GM18517 (cell line): Measurements from ENCODE around the gene HECTD3.
"Not testable (repeated sequence)": the region's sequence is repeated elsewhere in the genome, so short reads cannot be mapped to it uniquely, and the experiment has no call there.

Experiments
- ATAC-seq: cut with Tn5 transposase; IDR thresholded peaks from one replicate; pipeline ENCODE4 v1.9.1; 2021; ENCODE audit warnings: mild to moderate bottlenecking, moderate library complexity; ENCODE audit not compliant: unreplicated experiment

HECTD3 gene

DNA sequence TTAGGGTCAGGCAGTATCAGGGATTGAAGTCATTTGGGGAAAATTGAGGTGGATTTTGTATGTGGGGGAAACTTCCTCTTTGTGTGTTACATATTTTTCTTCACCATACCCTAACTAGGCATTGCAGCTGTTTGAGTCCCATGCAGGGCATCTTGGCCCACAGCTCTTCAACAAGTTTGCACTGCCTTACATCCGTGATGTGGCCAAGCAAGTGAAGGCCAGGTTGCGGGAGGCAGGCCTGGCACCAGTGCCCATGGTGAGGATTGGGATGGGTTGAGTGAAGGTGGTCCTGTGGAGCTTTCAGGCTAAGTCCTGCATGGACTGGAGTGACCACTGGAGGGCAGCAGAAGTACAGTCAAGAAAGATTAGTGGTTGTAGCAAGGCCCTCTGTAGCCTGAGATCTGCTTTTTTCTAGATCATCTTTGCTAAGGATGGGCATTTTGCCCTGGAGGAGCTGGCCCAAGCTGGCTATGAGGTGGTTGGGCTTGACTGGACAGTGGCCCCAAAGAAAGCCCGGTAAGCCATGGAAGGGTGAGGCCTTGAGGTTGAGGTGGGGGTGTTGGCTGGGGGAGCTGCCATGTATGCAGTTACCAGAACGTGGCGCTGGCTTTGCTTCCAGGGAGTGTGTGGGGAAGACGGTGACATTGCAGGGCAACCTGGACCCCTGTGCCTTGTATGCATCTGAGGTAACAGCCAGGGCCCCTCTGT lies 3.4 kb upstream of the HECTD3 start:
- ATAC-seq = no peak

DNA sequence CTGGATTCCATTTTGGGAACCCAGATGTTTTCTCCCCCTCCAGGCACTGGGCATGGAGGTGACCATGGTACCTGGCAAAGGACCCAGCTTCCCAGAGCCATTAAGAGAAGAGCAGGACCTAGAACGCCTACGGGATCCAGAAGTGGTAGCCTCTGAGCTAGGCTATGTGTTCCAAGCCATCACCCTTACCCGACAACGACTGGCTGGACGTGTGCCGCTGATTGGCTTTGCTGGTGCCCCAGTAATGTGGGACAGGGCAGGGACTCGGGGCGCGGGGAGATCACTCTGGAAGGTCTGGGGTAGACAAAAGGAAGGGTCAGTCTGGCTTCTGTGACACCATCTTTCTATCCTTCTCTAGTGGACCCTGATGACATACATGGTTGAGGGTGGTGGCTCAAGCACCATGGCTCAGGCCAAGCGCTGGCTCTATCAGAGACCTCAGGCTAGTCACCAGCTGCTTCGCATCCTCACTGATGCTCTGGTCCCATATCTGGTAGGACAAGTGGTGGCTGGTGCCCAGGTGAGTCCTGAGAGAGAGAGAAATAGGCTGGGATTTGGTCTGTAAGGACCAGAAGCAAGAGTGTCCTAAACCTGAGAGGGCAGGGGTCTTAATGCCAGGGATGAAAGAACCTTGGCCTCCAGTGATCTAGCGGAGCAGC lies 2.6 kb upstream of the HECTD3 start:
- ATAC-seq = no peak

DNA sequence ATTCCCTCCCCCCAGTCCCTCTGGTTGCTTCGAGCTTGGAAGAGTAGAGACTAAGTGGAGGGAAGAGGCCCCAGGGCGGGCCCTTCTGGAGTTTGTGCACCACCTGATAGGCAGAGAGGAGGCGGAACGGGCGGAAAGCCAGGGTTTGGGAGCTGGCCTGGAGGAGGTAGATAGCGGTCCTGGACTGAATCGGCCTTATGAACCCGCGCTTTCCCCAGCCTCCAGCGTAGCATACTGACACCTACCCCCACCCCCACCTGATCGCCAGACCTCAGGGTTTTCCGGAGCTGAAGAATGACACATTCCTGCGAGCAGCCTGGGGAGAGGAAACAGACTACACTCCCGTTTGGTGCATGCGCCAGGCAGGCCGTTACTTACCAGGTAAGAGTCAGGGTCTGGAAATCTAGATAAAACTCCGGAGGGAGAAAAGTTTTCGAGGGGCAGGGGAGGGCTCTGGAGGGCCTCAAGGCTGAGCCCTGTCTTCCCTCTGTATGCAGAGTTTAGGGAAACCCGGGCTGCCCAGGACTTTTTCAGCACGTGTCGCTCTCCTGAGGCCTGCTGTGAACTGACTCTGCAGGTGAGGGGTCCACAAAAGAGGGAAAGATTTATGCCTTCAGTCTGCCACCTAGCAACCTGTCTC lies 1.6 kb upstream of the HECTD3 start:
- ATAC-seq = no peak

DNA sequence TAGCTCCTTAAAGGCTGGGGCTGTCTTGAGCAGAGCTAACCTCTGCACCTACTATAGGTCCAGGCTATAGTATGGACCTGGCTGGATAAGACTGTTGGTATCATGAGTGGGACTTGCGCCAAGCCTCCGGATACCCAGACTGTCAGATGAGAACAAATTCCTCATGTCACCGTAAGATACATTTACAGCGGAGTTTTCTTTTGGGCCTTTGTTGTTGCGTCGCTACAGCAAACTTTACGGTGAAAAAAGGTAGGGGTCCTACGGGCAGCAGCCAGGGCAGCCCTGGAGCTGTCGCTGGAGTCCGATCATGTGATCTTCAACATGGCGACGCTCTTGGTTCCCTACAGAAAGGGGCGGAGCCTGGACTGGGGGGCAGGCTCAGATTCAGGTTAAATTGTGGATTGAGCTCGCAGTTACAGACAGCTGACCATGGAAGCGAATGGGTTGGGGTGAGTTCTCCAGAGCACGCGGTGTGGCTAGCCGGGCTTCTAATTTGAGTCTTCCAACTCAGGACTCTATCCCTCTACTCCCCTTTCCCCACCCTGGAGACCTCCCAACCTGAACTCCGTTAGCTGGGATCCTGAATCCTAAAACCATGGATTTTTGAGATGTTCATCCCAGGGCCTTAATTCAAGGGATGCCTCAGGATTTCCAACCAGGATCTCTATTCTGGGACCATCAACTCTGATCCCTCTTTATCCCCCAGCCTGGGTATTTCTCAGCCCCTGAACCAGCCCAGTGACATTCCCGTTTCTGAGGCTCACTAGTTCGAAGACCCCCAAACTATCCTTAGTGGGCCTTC lies 914 bp upstream of the HECTD3 start, which contains the start of gene UROD:
TSS of gene UROD (plus strand) at position 418 of the 802 bp plus-strand sequence. CDS start at position 430, 12 bp downstream.
- ATAC-seq = peak; percentile 58

DNA sequence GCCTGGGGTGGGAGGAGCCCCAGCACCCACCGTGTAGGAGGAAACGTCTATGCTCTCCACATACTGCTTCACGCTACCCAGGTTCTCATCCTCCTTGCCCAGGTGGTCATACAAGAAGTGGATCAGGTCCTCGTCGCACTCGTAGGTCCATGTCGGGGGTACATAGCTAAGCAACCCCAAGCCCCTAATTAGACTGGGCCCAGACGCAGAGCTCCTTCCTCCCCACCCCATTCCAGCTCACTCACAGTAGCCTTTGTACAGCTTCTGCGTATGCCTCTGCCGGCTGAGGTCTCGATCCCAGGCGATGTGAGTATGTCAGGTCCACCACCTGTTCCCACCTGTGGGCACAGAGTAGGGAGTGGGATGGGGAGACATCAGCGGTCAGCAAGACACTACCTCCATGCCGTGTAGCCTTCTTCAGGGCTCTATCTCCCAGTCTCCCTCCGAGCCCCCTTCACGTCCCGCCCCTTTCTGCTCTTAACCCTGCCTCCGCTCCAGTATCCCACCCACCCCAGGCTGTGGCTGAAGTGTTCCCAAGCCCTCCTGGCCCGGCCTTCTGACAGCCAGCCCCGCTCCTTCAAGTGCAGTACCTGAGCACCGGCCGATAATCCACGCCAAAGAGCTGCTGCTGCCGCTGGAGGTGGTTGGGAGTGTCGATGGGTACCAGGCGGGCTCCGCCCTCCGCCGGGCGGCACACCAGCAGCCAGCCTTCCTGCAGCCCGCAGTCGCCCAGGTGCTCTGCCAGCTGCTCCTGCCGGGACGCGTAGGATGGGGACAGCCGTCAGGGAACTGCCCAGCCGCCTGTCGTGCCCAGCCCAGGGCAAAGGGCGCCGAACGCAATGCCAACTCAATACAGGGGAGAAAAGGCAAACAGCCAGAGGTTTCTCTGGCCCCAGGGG lies 919 bp downstream of the HECTD3 start:
- ATAC-seq = no peak

DNA sequence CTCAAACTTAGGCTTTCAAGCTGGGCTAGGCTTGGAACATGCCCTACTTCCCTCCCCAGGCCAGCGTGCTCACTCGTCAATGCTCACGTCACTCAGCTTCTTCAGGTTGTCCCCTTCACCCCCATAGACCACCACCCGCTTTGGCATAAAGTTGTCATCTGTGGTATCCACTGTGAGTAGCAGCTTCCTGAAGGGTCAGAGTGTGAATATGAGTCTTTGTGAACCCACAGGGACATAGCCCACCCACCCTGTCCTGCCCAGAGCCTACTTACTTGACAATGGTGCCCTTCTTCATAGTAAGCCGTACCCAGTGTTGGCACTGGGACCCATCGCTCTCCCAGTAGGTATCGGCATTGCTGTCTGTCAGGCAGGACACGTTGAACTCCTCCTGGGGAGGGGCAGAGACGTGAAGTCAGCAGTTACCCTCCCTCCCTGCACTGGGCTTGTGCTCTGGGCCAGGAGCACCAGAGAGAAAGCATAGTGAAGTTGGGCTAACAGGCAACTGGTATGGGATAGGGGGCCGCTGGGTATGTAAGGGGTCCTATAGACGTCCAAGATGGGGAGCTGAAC lies 1.7 kb downstream of the HECTD3 start:
- ATAC-seq = no peak

DNA sequence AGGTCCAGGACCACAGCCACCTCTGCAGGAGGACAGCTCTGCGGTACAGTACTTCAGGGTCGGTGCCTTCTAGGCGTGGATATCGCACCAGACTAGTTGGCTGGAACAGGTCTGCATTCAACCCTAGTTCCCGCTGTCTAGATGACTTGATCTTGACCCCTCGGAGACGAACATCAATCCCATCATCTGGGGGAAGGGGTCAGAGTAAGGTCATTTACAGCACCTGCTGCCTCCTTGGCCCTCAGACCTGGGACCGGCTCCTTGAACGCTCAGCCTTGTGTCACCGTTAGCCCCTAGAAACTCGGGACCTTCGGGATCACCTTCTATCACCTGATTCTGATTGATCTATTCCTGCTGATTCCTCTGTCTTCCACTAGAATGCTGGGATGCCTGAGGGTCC lies 2.6 kb downstream of the HECTD3 start:
- ATAC-seq = no peak

DNA sequence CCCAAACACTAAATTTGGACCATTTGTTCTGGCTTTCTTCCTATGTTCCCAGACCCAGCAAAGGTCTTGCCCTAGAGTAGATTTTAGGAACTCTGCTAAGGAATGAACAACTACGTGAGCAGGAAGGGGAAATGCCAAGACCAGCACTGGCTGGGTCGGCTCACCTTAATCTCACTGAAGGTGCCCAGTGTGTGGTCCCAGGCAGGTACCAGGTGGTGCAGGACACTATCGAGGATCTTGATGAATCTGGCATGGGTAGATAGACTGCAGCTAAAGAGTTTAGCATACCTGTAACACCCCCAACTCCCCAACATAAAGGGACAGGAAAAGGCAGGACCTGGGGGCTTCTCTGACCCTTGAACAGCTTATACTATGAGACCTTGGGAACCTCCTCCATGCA lies 3.0 kb downstream of the HECTD3 start:
- no peak for ATAC-seq

DNA sequence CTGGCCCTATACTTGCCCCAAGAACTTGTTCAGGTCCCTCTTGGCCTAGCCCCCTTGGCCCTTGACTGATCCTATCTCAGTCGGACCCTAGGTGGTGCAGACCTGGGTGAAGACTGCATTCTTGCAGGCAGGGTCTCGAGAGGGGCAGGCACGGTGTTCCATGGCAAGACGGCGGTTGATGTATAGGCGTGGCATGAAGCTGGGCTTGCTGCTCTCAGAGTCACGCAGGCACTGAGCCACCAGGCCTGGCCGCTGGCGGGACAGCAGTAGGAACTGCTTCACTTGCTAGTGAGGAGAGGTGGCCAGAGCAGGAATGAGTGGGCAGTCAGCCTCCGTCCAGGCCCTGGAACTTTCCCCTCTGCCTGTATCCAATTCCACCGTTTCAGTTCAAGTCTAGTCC lies 3.8 kb downstream of the HECTD3 start:
- no peak for ATAC-seq

DNA sequence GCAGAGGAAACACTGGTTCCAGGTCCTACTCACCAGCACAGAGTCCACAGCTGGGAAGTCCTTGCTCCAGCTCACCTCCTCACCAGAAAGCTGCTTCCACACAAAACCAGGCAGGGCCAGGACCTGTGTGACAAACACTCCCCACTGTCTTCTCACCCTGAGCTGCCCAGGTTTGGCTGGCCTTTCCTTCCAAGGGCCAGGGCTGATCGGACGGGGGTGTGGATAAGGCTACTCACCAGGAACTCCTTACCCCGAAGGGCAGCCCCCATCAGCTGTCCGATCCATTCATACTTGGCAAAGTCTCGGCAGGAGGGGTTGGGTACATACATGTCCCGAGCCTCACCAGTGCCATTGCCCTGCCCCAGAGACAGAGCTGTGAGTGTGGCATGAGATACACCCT lies 5.4 kb downstream of the HECTD3 start:
- ATAC-seq = no peak

DNA sequence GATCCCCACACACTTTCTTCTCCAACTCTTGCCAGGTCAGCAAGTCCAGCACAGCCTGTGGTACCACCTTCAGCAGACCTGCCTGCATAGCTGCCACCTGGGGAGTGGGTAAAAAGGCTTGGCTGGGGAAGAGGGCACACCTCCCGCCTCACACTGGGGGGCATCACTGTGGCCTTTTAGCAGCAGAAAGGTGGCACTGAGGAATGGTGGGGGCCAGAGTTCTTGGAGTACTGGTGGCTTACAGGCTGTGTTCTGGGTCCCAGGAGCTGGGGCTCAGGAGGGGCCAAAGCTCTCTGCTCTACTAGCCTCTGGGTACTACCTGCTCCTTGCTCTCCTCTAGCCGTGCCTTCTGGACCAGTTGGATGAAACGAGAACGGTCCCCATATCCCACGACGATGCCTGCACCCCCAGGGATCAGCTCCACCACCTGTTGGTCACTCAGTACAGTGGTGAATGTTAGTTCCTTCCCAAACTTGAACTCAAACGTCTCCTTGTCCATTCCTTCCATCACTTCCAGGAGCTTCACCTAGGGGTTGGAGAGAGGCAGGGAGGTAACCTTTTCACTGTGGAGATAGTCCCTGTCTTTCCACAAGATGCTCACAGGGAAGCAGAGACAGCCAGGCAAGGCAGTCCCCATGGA lies 6.7 kb downstream of the HECTD3 start:
- ATAC-seq = no peak

DNA sequence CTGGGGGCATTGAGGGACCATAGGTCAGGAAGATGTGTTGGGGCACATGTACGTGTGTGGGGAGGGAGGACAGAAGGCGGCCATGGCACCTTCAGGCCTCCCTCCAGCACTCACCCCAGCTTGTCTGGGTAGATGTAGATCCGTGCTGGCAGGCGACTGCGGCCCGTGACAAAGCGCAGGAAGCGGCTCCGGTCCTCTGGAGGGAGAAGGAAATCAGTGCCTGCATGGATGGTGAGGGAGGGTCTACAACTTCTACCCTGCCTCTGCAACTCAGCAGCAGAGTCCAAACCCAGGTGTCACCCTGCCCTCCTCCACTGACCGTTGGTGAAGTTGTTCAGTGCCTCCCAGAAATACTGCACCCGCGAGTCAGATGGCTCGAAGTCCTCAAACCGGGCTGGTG lies 7.4 kb downstream of the HECTD3 start:
- no peak for ATAC-seq

DNA sequence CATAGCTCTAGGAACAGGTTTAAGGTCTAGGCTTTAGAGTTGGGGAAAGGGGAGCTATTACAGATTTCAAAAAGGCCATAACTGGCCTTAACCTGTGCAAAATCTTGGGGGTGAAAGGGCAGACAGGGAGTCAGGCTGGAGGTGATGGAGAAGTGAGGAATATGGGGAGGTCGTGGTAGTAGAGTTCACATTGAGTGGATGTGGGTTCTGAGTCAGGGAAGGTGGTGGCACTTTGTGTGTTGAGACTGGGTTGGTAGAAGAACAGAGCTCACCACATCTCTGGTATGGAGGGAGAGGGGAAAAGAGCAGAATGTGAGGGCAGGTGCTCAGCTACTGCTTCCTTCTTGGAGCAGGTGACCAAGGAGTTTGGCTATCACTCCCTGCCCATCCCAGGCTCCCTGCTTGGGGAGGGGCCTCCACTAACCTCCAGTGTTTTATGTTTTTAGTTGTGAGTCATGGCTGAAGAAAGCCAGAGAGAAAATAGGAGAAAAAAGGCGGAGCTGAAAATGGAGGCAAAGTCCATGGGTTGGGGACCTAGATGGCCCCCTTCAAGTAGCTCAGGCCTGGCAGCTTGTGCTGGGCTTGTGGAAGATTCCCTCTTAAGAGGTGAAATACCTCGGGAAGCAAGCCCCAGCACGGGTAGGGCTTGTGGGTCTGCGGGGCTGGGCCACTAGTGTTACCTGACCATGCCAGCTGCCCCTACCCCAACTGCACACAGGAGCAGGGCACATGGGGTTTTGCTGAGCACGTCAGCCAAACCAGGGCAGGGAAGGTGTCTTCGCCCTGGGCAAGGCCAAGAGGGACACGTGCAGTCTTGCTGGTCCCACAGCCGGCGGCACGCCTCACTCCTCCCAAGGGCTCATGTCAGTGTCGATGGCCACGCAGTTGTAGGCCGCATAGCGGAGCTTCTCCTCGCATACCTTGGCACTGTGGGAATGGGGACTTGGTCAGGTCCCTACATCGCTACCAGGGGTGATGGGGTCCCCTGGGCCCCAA lies 8.2 kb downstream of the HECTD3 start:
- ATAC-seq = no peak

DNA sequence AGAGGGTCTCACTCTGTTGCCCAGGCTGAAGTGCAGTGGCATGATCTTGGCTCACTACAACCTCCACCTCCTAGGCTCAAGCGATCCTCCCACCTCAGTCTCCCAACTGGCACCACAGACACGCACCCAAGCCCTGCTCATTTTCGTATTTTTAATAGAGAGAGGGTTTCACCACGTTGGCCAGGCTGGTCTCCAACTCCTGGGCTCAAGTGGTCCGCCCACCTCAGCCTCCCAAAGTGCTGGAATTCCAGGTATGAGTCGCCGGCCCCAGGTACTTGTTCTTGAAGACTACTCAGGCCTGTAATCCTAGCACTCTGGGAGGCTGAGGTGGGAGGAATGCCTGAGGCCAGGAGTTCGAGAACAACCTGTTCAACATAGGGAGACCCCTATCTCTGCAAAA lies 9.5 kb downstream of the HECTD3 start:
- ATAC-seq = not testable (repeated sequence)

DNA sequence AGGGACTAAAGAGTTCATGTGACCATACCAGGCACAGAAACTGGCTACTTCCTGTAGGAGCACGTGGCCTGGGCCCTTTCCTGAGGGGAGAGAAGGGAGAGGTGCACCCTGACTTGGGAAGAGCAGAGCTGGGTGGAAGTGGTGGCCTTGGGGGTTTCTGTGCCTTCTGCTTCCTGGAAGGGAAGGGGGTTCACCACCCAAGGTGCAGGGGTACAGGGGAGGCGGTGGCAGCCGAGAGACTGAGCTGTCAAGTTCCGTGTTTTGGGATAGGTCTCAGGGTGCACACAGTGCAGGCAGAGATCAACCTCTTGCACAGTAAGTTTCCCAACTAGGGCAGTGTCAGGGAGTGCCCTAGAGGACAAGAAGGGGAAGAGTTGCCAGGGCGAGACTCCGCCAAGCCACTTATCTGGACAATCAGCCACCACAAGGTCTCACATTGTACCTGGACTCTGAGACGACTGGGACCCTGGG lies 10.1 kb downstream of the HECTD3 start:
- no peak for ATAC-seq

DNA sequence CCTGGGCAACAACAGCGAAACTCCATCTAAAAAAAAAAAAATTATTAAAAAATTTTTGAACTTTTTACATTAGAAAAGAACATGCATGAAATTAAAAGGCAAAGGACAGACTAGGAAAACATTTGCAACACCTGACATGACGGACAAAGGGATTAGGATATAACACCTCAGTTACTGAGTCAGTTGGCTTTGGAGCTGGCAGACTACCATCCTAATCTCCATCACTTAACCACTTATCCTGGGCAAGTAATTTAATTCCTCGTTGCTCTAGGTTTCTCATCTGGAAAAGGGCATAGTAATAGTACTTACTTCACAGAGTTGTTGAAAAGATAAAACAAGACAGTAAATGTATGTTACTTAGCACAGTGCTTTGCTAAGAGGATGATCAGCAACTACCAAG lies 11.9 kb downstream of the HECTD3 start:
- no peak for ATAC-seq

DNA sequence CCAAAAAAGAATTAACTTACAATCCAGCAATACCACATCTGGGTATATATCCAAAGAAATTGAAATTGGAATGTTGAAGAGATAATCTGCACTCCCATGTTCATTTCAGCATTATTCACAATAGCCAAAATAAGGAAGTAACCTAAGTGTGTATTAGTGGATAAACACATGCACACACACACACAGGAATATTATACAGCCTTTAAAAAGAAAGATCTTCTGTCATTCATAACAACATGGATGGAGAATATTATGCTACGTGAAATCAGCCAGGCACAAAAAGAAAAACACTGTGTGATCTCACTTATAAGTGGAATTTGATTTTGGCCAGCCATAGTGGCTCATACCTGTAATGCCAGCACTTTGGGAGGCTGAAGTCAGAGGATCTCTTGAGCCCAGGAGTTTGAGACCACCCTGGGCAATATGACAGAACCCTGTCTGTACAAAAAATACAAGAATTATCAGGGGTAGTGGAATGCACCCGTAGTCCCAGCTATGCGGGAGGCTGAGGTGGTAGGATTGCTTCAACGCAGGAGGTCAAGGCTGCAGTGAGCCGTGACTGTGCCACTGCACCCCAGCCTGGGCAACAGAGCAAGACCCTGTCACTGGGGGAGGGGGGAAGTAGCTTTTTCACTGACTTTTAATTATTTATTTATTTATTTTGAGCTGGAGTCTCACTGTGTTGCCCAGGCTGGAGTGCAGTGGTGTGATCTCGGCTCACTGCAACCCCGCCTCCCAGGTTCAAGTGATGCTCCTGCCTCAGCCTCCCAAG lies 15.5 kb downstream of the HECTD3 start:
- ATAC-seq = no peak
